Progenitor cell of endocrine pancreas (in vitro differentiated cells): ENCODE measurements around the gene RFX7. TPM values are rescaled to one million over a fixed set of nuclear protein-coding genes. Genes with fewer than 3 reads are reported as not detected.

ENCODE experiments used
- DNase-seq: peaks from one replicate; pipeline ENCODE4 v3.0.0; 2021; ENCODE audit warnings: low spot score; ENCODE audit not compliant: unreplicated experiment
- H3K27ac Mint-ChIP-seq: 2 replicates; pipeline ENCODE4 v1.8.0; 2021; ENCODE audit warnings: mild to moderate bottlenecking, moderate library complexity, mixed read lengths
- H3K27me3 Mint-ChIP-seq: 2 replicates; pipeline ENCODE4 v1.8.0; 2021; ENCODE audit warnings: mixed read lengths
- H3K36me3 Mint-ChIP-seq: 2 replicates; pipeline ENCODE4 v1.8.0; 2022; ENCODE audit warnings: mixed read lengths; ENCODE audit not compliant: insufficient read depth
- H3K4me1 Mint-ChIP-seq: 2 replicates; pipeline ENCODE4 v1.8.0; 2021; ENCODE audit warnings: low read depth, mixed read lengths
- H3K4me3 Mint-ChIP-seq: 2 replicates; pipeline ENCODE4 v1.8.0; 2021; ENCODE audit warnings: low read depth, mild to moderate bottlenecking, moderate library complexity, mixed read lengths
- H3K9me3 Mint-ChIP-seq: 2 replicates; pipeline ENCODE4 v1.8.0; 2021; ENCODE audit warnings: low read depth, mixed read lengths
- total RNA-seq: library from RNA; stranded (reverse); gene quantifications from 2 replicates; pipeline ENCODE4 v1.2.1, GENCODE V29; 2021
- TF ChIP-seq, protein P1 (sequence below): fragments of 200-600 bp; sonication (generic); IDR thresholded peaks from one replicate; pipeline ENCODE4 v1.5.0; 2021; ENCODE audit warnings: antibody characterized with exemption, mild to moderate bottlenecking; ENCODE audit not compliant: unreplicated experiment

Gene RFX7
- total RNA-seq, 1 donor from 2014 or later, result 33.6 TPM

DNA sequence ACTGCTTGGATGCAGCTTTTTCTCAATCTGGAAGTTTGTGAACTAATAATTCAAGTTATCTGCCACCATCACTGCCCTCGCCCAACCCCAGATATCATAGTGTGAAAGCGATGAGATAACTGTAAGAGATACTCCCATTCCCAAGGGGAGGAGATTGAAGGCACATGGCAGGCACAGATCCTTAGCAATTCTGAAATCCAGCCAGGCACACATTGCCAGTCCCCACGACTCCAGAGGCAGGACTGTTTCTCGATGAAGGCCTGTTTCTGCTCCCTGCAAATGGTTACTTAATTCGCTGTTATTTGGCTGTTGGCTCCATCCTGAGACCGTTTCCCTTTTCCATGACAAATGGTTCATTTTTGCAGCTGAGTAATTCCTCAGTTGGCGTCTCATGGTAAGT is 187.1 kb downstream of the RFX7 start:
- Mint-ChIP-seq H3K4me1 (no peaks in the 10 kb centered on the region), H3K27me3 (no peaks in the 10 kb centered on the region)

DNA sequence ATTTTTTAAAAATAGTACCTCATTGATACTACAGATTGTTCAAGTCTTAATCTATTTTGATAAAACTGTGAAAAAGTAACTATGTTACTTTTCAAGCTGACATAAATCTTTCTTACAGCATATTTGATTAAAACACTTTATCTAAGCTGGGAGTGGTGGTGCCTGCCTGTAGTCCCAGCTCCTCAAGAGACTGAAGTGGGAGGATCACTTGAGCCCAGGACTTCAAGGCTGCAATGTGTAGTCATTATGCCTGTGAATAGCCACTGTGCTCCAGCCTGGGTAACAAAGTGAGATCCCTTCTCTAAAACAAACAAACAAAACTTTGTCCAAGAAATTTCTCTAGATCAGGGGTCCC is 190.7 kb downstream of the RFX7 start:
- H3K4me1 Mint-ChIP-seq, result no peaks in the 10 kb centered on the region
- H3K27me3 Mint-ChIP-seq, result no peaks in the 10 kb centered on the region
- TF ChIP-seq, protein P1, sequence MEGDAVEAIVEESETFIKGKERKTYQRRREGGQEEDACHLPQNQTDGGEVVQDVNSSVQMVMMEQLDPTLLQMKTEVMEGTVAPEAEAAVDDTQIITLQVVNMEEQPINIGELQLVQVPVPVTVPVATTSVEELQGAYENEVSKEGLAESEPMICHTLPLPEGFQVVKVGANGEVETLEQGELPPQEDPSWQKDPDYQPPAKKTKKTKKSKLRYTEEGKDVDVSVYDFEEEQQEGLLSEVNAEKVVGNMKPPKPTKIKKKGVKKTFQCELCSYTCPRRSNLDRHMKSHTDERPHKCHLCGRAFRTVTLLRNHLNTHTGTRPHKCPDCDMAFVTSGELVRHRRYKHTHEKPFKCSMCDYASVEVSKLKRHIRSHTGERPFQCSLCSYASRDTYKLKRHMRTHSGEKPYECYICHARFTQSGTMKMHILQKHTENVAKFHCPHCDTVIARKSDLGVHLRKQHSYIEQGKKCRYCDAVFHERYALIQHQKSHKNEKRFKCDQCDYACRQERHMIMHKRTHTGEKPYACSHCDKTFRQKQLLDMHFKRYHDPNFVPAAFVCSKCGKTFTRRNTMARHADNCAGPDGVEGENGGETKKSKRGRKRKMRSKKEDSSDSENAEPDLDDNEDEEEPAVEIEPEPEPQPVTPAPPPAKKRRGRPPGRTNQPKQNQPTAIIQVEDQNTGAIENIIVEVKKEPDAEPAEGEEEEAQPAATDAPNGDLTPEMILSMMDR, result no peak
- H3K4me3 Mint-ChIP-seq, result no peak overlapping the region
- DNase-seq, result no peak
- no peaks in the 10 kb centered on the region for H3K9me3 Mint-ChIP-seq
- no peak overlapping the region for H3K27ac Mint-ChIP-seq
- H3K36me3 Mint-ChIP-seq, result no peaks in the 10 kb centered on the region

More for the DNA sequence above, 187.1 kb downstream of the RFX7 start:
- no peak overlapping the region for H3K4me3 Mint-ChIP-seq
- peaks cover 1% of the 10 kb centered on the region for H3K9me3 Mint-ChIP-seq
- no peak overlapping the region for H3K27ac Mint-ChIP-seq
- DNase-seq, result no peak
- TF ChIP-seq, protein P1, result no peak
- no peaks in the 10 kb centered on the region for H3K36me3 Mint-ChIP-seq

DNA sequence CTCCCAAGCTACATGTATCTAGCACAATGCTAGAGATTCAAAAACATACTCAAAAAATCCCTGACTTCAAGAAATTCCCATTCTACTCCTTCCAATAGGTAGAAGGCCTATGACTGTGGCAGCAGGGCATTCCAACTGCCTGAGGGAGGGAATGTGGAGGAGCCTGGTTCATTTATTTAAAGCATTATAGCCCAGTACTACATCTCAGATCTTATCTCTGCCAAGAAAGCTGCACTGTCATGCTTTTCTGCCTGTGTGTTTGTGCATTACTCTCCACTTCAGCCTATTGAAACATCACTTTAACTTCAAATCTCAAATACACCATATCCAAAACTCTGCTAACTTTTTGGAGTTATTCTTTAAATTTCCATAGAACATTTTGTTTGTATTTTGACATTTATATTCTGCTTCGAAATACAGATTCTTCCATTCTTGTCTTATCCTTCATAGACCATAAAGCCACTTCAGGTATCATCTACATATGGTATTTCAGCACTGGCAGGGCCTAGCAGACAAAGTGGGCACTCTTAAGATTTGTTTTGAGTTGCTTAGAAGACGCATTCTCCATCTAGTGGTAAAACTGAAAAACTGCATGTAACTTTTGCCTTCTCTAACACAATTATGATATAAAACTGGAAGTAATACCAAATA is 191.2 kb downstream of the RFX7 start:
- no peaks in the 10 kb centered on the region for H3K27me3 Mint-ChIP-seq
- no peaks in the 10 kb centered on the region for H3K36me3 Mint-ChIP-seq
- H3K9me3 Mint-ChIP-seq, result no peaks in the 10 kb centered on the region
- H3K4me3 Mint-ChIP-seq, result no peak overlapping the region
- TF ChIP-seq, protein P1, result peak; percentile 81
- no peak overlapping the region for H3K27ac Mint-ChIP-seq
- H3K4me1 Mint-ChIP-seq, result no peaks in the 10 kb centered on the region
- DNase-seq, result no peak

DNA sequence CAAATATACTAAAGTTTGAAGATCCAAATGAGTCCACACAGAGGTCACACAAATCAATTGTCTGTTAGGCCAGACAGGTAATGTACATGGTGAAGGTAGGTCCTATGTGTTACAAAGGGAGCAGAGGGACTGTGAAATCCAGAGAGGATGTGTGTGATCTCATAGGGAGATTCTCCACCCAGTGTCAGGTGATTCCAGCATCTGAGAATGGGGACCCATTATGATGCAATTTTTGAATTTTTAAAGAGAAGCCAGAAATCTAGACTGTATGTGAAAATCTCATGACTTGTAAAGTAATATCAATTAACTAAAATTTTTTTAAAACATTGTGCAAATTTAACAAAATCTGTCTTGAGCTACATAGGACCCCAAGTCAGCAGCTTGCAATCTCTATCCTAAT is 192.0 kb downstream of the RFX7 start:
- H3K27ac Mint-ChIP-seq, result no peak overlapping the region
- no peak for DNase-seq
- H3K9me3 Mint-ChIP-seq, result no peaks in the 10 kb centered on the region
- no peak overlapping the region for H3K4me3 Mint-ChIP-seq
- no peaks in the 10 kb centered on the region for H3K36me3 Mint-ChIP-seq
- no peaks in the 10 kb centered on the region for H3K27me3 Mint-ChIP-seq
- TF ChIP-seq, protein P1, result no peak
- no peaks in the 10 kb centered on the region for H3K4me1 Mint-ChIP-seq

DNA sequence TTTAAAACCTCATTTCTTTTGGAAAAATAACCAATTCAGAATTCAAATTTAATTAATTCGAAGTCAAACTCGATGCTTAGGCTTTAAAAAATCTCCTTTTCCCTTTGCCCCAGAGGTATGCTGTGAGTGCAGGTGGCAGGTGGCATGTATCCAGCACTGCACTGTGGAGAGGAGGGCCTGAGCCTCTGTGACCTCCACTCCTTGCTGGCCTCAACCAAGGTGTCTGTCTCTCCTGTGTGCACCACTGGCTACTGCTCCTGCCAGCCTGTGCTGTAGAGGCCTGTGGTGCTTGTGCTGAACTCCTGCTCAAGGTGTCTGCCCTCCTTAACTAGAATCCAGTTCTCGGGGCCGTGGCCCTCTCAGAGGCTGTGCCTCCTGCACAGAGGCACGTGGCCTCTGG is 194.1 kb downstream of the RFX7 start:
- Mint-ChIP-seq H3K27me3 (no peaks in the 10 kb centered on the region), H3K4me1 (no peaks in the 10 kb centered on the region), H3K9me3 (peaks cover 3% of the 10 kb centered on the region), H3K27ac (no peak overlapping the region), H3K36me3 (no peaks in the 10 kb centered on the region), H3K4me3 (no peak overlapping the region)
- TF ChIP-seq, protein P1, result no peak
- no peak for DNase-seq
